Fibroblast of villous mesenchyme (primary cell): Measurements from ENCODE around the gene SLC18A3. TPM values are rescaled to one million over a fixed set of nuclear protein-coding genes. Genes with fewer than 3 reads are reported as not detected.

ENCODE experiments used
- DNase-seq: peaks from one replicate; pipeline ENCODE4 v3.0.0-alpha.2; 2010; ENCODE audit warnings: low read depth
- H3K4me3 ChIP-seq: 2 replicates; pipeline ENCODE4 v1.5.1; 2011; ENCODE audit warnings: low read depth, mild to moderate bottlenecking, low read length
- total RNA-seq: library from RNA; depleted of rRNA; stranded (reverse); fragments of >200 nt; gene quantifications from 2 replicates; pipeline ENCODE4 v1.2.3, GENCODE V29; 2012
- TF ChIP-seq, protein P1 (sequence below): IDR thresholded peaks from 2 replicates; pipeline ENCODE4 v1.5.1; 2012; ENCODE audit warnings: low read depth, mild to moderate bottlenecking, low read length; ENCODE audit not compliant: insufficient read depth

SLC18A3 gene
- total RNA-seq, 1 donor: under 0.01 TPM

DNA sequence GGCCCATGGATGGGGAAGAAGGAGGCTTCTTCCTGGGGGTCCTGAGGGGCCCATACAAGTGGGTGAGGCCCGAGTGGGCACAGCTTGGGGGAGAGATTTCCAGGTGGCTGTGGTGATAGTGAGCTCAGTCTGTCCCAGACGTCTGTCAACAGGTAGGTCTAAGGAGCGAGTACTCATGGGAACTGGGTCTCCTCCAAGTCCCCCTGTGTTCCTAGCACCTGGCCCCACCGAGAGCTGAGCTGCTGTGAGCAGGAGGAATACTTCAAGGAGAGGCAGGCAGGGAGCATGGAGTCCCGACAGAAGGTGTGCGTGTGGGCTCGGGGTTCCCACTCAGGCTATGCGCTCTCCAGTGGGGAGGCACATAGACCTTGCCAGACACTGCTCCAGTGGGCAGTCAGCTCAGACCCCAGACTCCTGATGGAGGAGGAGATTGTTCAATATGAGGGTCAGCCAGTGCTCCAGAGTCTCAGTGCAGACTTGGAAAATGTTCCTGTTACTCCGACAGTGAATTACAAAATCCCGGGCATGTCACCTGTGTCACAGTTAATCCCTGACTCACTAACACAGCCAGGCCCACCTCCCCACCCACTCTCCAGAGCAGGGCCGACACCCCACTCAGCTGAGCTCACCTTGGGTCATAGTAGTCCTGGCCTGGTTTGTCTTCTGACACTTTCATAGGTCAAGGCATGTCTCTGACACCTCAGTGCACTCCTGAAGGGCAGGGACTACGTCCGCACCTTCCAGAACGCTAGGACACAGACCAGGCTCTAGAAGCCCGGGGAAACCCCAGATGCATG is 41.1 kb downstream of the SLC18A3 start:
- TF ChIP-seq, protein P1, sequence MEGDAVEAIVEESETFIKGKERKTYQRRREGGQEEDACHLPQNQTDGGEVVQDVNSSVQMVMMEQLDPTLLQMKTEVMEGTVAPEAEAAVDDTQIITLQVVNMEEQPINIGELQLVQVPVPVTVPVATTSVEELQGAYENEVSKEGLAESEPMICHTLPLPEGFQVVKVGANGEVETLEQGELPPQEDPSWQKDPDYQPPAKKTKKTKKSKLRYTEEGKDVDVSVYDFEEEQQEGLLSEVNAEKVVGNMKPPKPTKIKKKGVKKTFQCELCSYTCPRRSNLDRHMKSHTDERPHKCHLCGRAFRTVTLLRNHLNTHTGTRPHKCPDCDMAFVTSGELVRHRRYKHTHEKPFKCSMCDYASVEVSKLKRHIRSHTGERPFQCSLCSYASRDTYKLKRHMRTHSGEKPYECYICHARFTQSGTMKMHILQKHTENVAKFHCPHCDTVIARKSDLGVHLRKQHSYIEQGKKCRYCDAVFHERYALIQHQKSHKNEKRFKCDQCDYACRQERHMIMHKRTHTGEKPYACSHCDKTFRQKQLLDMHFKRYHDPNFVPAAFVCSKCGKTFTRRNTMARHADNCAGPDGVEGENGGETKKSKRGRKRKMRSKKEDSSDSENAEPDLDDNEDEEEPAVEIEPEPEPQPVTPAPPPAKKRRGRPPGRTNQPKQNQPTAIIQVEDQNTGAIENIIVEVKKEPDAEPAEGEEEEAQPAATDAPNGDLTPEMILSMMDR: no peak
- H3K4me3 ChIP-seq: no peak overlapping the region

DNA sequence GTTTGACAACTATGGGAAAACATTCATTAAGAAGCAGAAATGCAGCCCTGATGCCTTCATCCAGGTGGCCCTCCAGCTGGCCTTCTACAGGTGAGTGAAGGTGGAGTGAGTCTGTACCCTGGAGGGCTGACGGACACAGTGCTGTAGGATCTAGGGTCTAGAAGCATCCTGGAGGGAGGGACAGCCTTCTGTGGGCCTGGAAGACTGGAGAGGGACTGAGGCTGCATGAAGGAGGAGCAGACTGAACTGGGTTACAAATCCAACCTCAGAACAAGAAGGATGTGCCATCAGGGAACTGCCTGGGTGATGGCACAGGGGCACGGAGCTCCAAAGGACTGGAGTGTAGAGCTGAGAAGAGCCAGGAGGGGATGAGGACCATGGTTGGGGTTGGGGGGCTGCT is 41.8 kb downstream of the SLC18A3 start:
- no peak for DNase-seq
- H3K4me3 ChIP-seq: no peak overlapping the region
- TF ChIP-seq, protein P1: no peak

More for the DNA sequence above, 41.1 kb downstream of the SLC18A3 start:
- no peak for DNase-seq

DNA sequence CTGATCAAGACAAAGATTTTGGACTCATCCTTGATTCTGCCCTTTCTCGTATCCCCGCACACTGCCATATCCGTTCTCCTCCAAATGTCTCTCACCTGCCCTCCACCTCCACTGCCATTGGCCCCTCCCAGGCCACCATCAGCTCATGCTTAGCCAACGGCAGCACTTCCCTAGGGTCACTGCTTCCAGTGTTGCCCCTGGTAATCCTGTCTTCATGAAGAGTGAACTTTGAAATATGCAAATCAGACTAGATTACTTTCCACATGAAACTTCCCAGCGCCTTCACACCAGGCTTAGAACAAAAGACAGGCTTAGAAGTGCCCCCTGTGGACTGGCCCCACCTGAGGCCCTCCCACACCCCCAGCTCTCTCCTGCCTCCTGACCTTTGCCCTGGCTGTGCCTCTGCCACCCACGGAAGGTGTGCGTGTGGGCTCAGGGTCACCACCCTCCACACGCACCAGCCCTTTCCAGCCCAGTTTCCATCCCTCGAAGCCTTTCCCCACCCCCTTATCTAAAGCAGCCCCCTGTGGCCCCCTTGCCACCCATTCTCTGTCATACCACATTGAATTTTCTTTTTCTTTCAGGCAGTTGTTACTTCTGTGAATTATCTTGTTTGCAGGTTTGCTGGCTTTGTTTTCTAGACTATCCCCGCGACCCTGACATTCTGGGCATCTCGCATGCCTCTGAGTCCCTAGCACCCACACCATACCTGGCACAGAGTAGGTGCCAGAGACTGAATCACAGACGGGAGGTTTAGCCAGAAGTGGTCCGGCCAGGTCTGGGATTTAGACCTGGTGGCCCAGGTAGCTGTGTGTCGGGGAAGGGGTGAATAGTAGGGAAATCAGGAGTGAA is 42.5 kb downstream of the SLC18A3 start:
- TF ChIP-seq, protein P1: no peak
- no peak for DNase-seq
- H3K4me3 ChIP-seq: no peak overlapping the region

DNA sequence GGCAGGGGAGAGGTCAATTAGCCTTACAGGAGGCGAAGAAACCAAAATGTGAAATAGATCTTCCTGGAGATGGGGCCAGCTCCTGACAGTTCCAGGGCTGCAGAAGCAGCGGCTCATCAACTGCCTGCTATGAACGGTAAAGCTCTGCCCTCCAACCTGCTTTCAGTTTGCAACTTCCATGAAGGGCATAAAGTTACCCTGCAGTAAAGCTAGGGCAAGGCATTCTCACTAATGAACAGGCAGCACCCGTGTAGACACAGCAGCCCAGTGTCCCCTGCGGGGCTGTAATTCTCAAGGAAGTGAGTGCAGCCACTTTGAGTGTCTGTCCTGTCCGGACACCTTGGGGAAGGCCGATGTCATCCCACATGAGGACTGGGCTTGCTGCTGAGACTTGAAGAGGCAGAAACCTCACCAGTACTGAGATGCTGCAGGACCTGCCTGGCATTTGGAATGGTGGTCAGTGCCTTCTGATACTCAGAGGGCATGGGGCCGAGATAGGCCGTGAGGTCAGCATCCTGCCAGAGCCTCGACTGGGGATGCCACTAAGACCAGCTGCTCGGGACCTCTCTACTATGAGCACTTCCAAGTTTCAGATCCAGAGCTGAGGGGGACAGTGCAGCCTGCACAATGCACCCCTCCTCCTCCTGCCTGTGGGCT is 43.3 kb downstream of the SLC18A3 start:
- TF ChIP-seq, protein P1: no peak
- no peak for DNase-seq
- H3K4me3 ChIP-seq: no peak overlapping the region

DNA sequence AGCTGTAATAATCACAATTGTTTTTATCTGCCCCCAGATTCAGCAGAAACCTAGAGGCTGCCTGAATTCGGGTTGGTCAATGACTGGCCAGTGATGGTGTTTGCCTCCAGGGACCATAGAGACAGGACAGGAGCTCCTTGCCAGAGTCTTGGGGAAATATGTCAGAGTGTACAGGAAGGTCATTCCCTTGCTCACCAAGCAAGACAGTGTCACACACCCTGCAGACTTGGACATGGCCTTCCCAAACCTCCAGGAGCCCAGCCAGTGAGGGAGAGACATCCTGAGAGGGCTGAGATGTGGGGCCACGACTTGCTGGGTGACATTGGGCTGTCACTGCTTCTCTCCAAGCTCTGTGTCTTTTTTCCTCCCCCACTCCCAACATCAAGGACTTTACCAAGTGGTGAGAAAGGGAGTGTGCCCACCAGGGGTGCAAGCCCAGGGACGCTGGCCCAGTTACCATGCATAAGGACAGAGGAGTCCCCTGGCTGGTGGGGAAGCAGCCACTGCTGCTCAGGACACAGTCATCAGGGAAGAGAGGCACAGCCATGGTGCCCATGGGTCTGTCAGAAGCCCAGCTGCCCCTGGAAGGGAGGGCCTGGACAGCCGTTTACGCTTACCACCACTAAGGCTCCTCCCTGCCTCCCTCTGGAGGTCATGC is 44.1 kb downstream of the SLC18A3 start:
- H3K4me3 ChIP-seq: no peak overlapping the region
- DNase-seq: no peak
- TF ChIP-seq, protein P1: no peak

DNA sequence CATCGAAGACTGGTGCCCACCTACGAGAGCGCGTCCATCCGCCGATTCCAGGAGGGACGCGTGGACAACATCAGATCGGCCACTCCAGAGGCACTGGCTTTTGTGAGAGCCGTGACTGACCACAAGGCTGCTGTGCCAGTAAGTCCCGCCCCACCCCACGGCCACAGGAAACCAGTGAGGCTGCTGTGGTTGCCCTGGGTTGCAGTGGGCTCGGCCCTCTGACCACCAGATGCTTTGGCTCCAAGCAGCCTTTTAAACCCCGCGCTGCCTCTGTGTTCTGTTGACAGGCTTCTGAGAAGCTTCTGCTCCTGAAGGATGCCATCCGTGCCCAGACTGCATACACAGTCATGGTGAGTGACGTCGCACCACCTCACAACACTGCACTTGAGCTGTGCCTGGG is 45.0 kb downstream of the SLC18A3 start:
- TF ChIP-seq, protein P1: no peak
- H3K4me3 ChIP-seq: no peak overlapping the region
- DNase-seq: no peak
